Sigmoid colon (tissue), 7 donors: ENCODE measurements around the gene CBR3. TPM values are rescaled to one million over a fixed set of nuclear protein-coding genes. Genes with fewer than 3 reads are reported as not detected.

Experiments
- DNase-seq: peaks from one replicate; pipeline ENCODE4 v3.0.0-alpha.2; 2019
- H3K27ac ChIP-seq, 4 donors: fragments of 200-600 bp; sonication (generic); one replicate each; pipeline ENCODE4 v1.5.1; 2016 to 2019; ENCODE audit warnings: mild to moderate bottlenecking in 1 of 4
- H3K27me3 ChIP-seq, 3 donors: fragments of 200-600 bp; sonication (generic); one replicate each; pipeline ENCODE4 v1.5.1; 2019; ENCODE audit warnings: mild to moderate bottlenecking in 1 of 3
- H3K36me3 ChIP-seq, 4 donors: fragments of 200-600 bp; sonication (generic); one replicate each; pipeline ENCODE4 v1.5.1; 2016 to 2019
- H3K4me1 ChIP-seq, 4 donors: fragments of 200-600 bp; sonication (generic); one replicate each; pipeline ENCODE4 v1.5.1; 2017 to 2019
- H3K4me3 ChIP-seq, 4 donors: fragments of 200-600 bp; sonication (generic); one replicate each; pipeline ENCODE4 v1.5.1; 2017 to 2019; ENCODE audit warnings: mild to moderate bottlenecking in 2 of 4, moderate library complexity in 1 of 4
- H3K9me3 ChIP-seq, 4 donors: fragments of 200-600 bp in 3 of 4; sonication (generic) in 3 of 4; one replicate each; pipeline versions ENCODE4 v1.5.1 to v1.6.1; 2013 to 2019
- EP300 ChIP-seq, 4 donors: sonication (generic); formaldehyde crosslinking; IDR thresholded peaks; one replicate each; pipeline ENCODE4 v1.6.1; 2017; ENCODE audit warnings: antibody characterized with exemption in 4 of 4
- POLR2A ChIP-seq, 2 donors: fragments of 450-650 bp; IDR thresholded peaks; one replicate each; pipeline ENCODE4 v1.6.1; 2016; ENCODE audit warnings: antibody characterized with exemption in 2 of 2, mild to moderate bottlenecking in 2 of 2, moderate library complexity in 2 of 2
- POLR2AphosphoS5 ChIP-seq, 4 donors: sonication (generic); formaldehyde crosslinking; IDR thresholded peaks; one replicate each; pipeline ENCODE4 v1.6.1; 2017; ENCODE audit warnings: antibody characterized with exemption in 4 of 4
- WGBS, 2 donors: extraction: QIAGEN DNeasy Blood & Tissue Kit; methylation state at CpG; one replicate each; pipeline ENCODE4 v1.1.7; 2013; 5-methylcytosine and 5-hydroxymethylcytosine counted together
- intact Hi-C: fragments of 100-400 bp; cut with DNase I; formaldehyde crosslinking; loops from one replicate; pipeline ENCODE4 v1.15.1; 2023
- polyA plus RNA-seq, 3 donors: library from polyadenylated mRNA; stranded (reverse); fragments of 200-250 nt; gene quantifications; one replicate each; pipeline ENCODE4 v1.2.3, GENCODE V29; 2013
- total RNA-seq, 4 donors: library from RNA; depleted of rRNA; stranded (reverse); fragments of >200 nt; gene quantifications; one replicate each; pipeline ENCODE4 v1.1.0, GENCODE V29; 2016
- TF ChIP-seq, protein P1 (sequence below), 4 experiments: fragments of 450-650 bp in 3 of 4; fragments of 200-600 bp in 1 of 4; IDR thresholded peaks; one replicate each; pipeline ENCODE4 v1.5.1; 2016 to 2019; ENCODE audit warnings: antibody characterized with exemption in 4 of 4, mild to moderate bottlenecking in 3 of 4, moderate library complexity in 2 of 4
- donor health status: healthy with polysubstance abuse.
- donor health status: Bipolar disorder and iron deficiency.
- donor health status: healthy.

CBR3 gene
- total and polyA plus RNA-seq, 7 donors, result 2.3 to 17.8 (median 10.2) TPM

DNA sequence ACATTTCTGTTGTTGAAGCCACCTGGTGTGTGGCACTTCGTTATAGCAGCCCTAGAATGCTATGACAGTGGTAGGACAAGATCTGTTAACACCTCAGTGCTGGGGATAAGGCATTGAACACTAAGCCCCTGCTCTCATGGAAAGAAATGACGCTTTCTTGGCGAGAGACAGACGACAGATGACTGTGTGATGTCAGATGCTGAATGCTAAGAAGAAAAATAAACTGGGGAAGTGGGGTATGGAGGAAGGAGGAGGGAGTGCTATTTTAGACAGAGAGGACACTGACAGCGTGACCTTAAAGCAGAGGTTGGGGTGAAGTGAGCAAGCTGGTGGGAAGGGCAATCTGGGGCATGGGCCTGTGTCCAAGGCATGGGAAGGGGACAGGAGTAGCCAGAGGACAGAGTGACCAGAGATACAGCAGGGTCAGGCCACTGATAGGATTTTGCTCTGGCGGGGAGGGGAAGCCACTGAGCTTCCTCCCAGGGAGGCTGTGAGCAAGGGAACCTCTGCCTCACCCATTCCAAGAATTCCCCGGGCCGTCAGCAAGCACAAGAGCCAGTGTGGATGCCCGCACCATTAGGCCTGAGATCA is 37.0 kb downstream of the CBR3 start:
- TF ChIP-seq POLR2A (IDR thresholded peaks at IDR 0.05) (no peak), EP300 (IDR thresholded peaks at IDR 0.05) (no peak), POLR2AphosphoS5 (IDR thresholded peaks at IDR 0.05) (no peak)
- TF ChIP-seq, protein P1, sequence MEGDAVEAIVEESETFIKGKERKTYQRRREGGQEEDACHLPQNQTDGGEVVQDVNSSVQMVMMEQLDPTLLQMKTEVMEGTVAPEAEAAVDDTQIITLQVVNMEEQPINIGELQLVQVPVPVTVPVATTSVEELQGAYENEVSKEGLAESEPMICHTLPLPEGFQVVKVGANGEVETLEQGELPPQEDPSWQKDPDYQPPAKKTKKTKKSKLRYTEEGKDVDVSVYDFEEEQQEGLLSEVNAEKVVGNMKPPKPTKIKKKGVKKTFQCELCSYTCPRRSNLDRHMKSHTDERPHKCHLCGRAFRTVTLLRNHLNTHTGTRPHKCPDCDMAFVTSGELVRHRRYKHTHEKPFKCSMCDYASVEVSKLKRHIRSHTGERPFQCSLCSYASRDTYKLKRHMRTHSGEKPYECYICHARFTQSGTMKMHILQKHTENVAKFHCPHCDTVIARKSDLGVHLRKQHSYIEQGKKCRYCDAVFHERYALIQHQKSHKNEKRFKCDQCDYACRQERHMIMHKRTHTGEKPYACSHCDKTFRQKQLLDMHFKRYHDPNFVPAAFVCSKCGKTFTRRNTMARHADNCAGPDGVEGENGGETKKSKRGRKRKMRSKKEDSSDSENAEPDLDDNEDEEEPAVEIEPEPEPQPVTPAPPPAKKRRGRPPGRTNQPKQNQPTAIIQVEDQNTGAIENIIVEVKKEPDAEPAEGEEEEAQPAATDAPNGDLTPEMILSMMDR (IDR thresholded peaks at IDR 0.05), result no peak
- DNase-seq, result no peak
- Histone ChIP-seq H3K4me3 (no peak overlapping the region), H3K9me3 (no peaks in the 10 kb centered on the region), H3K27me3 (no peaks in the 10 kb centered on the region), H3K27ac (no peak overlapping the region), H3K4me1 (no peaks in the 10 kb centered on the region), H3K36me3 (peaks cover 0 to 13% (median 3%) of the 10 kb centered on the region in 4 donors)
- 84 to 88% methylated on average over 9 of the region's 9 CpGs for WGBS, 2 donors
- intact Hi-C loops, result no loop called here

DNA sequence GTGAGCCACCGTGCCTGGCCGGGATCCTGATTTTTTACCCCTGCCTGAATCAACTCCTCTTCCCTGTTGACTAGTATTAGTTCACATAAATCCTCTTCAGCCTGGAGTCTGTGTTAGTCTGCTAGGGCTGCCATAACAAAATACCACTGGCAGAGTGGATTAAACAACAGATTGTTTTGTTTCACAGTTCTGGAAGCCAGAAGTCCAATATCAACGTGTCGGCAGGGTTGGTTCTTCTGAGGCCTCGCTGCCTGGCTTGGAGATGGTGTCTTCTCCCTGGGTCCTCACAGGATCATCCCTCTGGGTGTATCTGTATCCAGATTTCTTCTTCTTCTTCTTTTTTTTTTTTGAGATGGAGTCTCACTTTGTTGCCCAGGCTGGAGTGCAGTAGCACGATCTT is 39.9 kb downstream of the CBR3 start:
- WGBS, 2 donors, result 97% methylated on average over 6 of the region's 6 CpGs
- no peak overlapping the region for H3K27ac ChIP-seq
- H3K27me3 ChIP-seq, result no peaks in the 10 kb centered on the region
- no peak overlapping the region for H3K4me3 ChIP-seq
- H3K36me3 ChIP-seq, result peaks cover 0 to under 1% (median 0%) of the 10 kb centered on the region in 4 donors
- DNase-seq, result no peak
- intact Hi-C loops, result no loop called here
- TF ChIP-seq POLR2A (IDR thresholded peaks at IDR 0.05) (no peak), EP300 (IDR thresholded peaks at IDR 0.05) (no peak), POLR2AphosphoS5 (IDR thresholded peaks at IDR 0.05) (no peak)
- TF ChIP-seq, protein P1 (IDR thresholded peaks at IDR 0.05), result no peak
- H3K4me1 ChIP-seq, result no peaks in the 10 kb centered on the region
- no peaks in the 10 kb centered on the region for H3K9me3 ChIP-seq

DNA sequence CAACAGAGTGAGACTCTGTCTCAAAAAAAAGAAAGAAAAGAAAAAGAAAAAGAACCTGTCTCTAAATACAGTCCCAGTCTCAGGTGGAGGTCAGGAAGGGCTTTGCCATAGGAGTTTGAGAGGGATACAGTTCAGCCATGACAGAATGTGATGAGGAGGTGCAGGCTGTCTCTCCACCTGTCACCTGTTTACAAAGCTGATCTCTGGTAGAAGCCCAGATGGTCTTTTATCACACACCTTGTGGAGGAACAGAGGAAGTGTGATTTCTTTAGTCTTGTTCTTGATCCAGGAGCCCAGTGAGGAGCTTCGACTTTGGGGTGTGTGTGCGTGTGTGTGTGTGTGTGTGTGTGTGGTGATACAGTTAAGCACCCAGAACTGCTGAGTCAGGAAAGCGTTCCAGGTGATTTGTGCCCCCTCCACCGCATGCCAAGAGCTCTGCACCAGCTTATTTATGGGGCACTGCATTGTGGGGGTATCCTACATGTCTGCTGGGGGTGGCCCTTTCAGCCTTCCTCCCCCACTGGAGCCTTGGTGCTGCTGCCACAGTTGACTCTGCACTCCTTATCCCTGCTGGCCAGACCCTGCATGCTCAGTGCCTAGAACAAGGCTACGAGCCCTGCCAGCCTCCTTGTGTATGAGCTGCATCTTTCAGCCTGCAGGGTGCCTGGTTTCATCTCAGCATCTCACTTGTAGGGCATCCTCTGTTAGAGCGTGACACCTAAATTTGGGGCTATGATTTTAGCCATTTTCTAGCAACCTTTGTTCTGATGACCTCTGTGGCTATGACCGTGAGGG is 41.1 kb downstream of the CBR3 start:
- Histone ChIP-seq H3K27ac (no peak overlapping the region), H3K4me1 (no peaks in the 10 kb centered on the region), H3K9me3 (no peaks in the 10 kb centered on the region), H3K27me3 (no peaks in the 10 kb centered on the region), H3K36me3 (no peaks in the 10 kb centered on the region), H3K4me3 (no peak overlapping the region)
- DNase-seq, result no peak
- TF ChIP-seq EP300 (IDR thresholded peaks at IDR 0.05), result no peak
- TF ChIP-seq, protein P1 (IDR thresholded peaks at IDR 0.05), result no peak
- TF ChIP-seq POLR2A (IDR thresholded peaks at IDR 0.05), result no peak
- TF ChIP-seq POLR2AphosphoS5 (IDR thresholded peaks at IDR 0.05), result no peak
- intact Hi-C loops, result no loop called here
- 81 to 85% methylated on average over 7 of the region's 7 CpGs for WGBS, 2 donors

GRCh38 chr21:36178349-36178748 is 43.5 kb downstream of the CBR3 start:
- Histone ChIP-seq H3K27ac (no peak overlapping the region), H3K27me3 (no peaks in the 10 kb centered on the region), H3K4me1 (no peaks in the 10 kb centered on the region), H3K36me3 (no peaks in the 10 kb centered on the region), H3K9me3 (no peaks in the 10 kb centered on the region), H3K4me3 (no peak overlapping the region)
- TF ChIP-seq EP300 (IDR thresholded peaks at IDR 0.05) (no peak), POLR2A (IDR thresholded peaks at IDR 0.05) (no peak), POLR2AphosphoS5 (IDR thresholded peaks at IDR 0.05) (no peak)
- TF ChIP-seq, protein P1 (IDR thresholded peaks at IDR 0.05), result no peak
- intact Hi-C loops, result no loop called here
- DNase-seq, result no peak
- 85 to 95% methylated on average over 2 of the region's 2 CpGs for WGBS, 2 donors
